PC-9 (cell line): ENCODE data around the gene GNAQ. TPM values are rescaled to one million over a fixed set of nuclear protein-coding genes. Genes with fewer than 3 reads are reported as not detected.
"Not testable (repeated sequence)": the region's sequence is repeated elsewhere in the genome, so short reads cannot be mapped to it uniquely, and the experiment has no call there.

Experiments
- BruUV-seq: library from RNA; stranded (reverse); fragments of 400-500 nt; replicated peaks from 2 replicates; lab custom pipeline; 2021; lab: Mats Ljungman, UMichigan
- CTCF ChIA-PET: fragments of 300-600 bp; sonication (Branson Sonifier 250); formaldehyde crosslinking; loops from one replicate; lab custom pipeline; 2022; ENCODE audit warnings: antibody characterized with exemption; lab: Charles Lee
- POLR2A ChIA-PET: fragments of 300-600 bp; sonication (Branson Sonifier 250); formaldehyde crosslinking; loops from one replicate; lab custom pipeline; 2022; ENCODE audit warnings: antibody characterized with exemption; ENCODE audit not compliant: unreplicated experiment; lab: Charles Lee
- DNase-seq, 2 experiments: peaks; one replicate each; pipeline versions ENCODE4 v3.0.0 to v3.0.0-alpha.2; 2015 to 2022; ENCODE audit warnings: mixed read lengths in 1 of 2
- H2AFZ ChIP-seq: fragments of 200-600 bp; sonication (generic); 2 replicates; pipeline ENCODE4 v1.8.1; 2017; ENCODE audit warnings: antibody characterized with exemption
- H3F3A ChIP-seq: fragments of 200-600 bp; sonication (generic); 2 replicates; pipeline ENCODE4 v1.8.1; 2017; ENCODE audit warnings: antibody characterized with exemption, mild to moderate bottlenecking, low read depth; ENCODE audit not compliant: insufficient read depth
- H3K27ac ChIP-seq: fragments of 200-600 bp; sonication (generic); 2 replicates; pipeline ENCODE4 v1.6.1; 2016; ENCODE audit warnings: mixed run types
- H3K27me3 ChIP-seq: fragments of 200-600 bp; sonication (generic); 2 replicates; pipeline ENCODE4 v1.6.1; 2016; ENCODE audit warnings: low read depth, mixed run types; ENCODE audit not compliant: insufficient read depth
- H3K36me3 ChIP-seq: fragments of 200-600 bp; sonication (generic); 2 replicates; pipeline ENCODE4 v1.6.1; 2016; ENCODE audit warnings: low read depth, mixed run types
- H3K4me1 ChIP-seq: fragments of 200-600 bp; sonication (generic); replicated peaks from 2 replicates; pipeline ENCODE4 v1.6.1; 2016; ENCODE audit warnings: mixed run types; ENCODE audit not compliant: insufficient read depth
- H3K4me2 ChIP-seq: fragments of 200-600 bp; sonication (generic); 2 replicates; pipeline ENCODE4 v1.6.1; 2017; ENCODE audit warnings: mixed run types
- H3K4me3 ChIP-seq: fragments of 200-600 bp; sonication (generic); 2 replicates; pipeline ENCODE4 v1.6.1; 2016; ENCODE audit warnings: mixed run types
- H3K79me2 ChIP-seq: fragments of 200-600 bp; sonication (generic); 2 replicates; pipeline ENCODE4 v1.6.1; 2017; ENCODE audit warnings: low read depth, mixed run types
- H3K9me2 ChIP-seq: fragments of 200-600 bp; sonication (generic); 2 replicates; pipeline ENCODE4 v1.8.1; 2017; ENCODE audit warnings: mild to moderate bottlenecking; ENCODE audit not compliant: insufficient read depth
- H3K9me3 ChIP-seq: fragments of 200-600 bp; sonication (generic); 2 replicates; pipeline ENCODE4 v1.8.1; 2016; ENCODE audit warnings: low read depth; ENCODE audit not compliant: insufficient read depth
- H4K20me1 ChIP-seq: fragments of 200-600 bp; sonication (generic); 2 replicates; pipeline ENCODE4 v1.8.1; 2017; ENCODE audit not compliant: insufficient read depth
- EZH2 ChIP-seq: fragments of 200-600 bp; sonication (generic); IDR thresholded peaks from 2 replicates; pipeline ENCODE4 v1.8.0; 2017; ENCODE audit warnings: antibody characterized with exemption, low read depth
- intact Hi-C: fragments of 100-400 bp; cut with micrococcal nuclease; formaldehyde crosslinking; loops from one replicate; pipeline ENCODE4 v1.10.0; 2022; ENCODE audit not compliant: unreplicated experiment
- total RNA-seq: library from RNA; stranded (reverse); gene quantifications from 2 replicates; pipeline ENCODE4 v1.2.3, GENCODE V29; 2021
- TF ChIP-seq, protein P1 (sequence below): fragments of 200-600 bp; sonication (generic); conservative IDR thresholded peaks from 2 replicates; pipeline ENCODE4 v1.6.1; 2017; ENCODE audit warnings: mixed run types, antibody characterized with exemption, mild to moderate bottlenecking, moderate library complexity

Gene GNAQ
- total RNA-seq, 1 experiment from 2014 or later: 51.6 TPM

- H2AFZ ChIP-seq: 0 out of 2 replicates have a peak overlapping the region, but pooled peaks have one; percentile 46
- H3K27ac ChIP-seq: peak overlapping the region; percentile 95
- no peaks in the 10 kb centered on the region for H4K20me1 ChIP-seq
- H3K4me3 ChIP-seq: peak overlapping the region; percentile 9; the same call in 1 of the 2 replicates
- no peaks in the 10 kb centered on the region for H3K9me2 ChIP-seq
- H3K79me2 ChIP-seq: peaks cover 60% of the 10 kb centered on the region
- peak; percentile 71 to 94 for DNase-seq
- POLR2A ChIA-PET: no interaction called here
- no peaks in the 10 kb centered on the region for H3K9me3 ChIP-seq
- H3K27me3 ChIP-seq: no peaks in the 10 kb centered on the region
- no TSS peak for BruUV-seq
- TF ChIP-seq, protein P1, sequence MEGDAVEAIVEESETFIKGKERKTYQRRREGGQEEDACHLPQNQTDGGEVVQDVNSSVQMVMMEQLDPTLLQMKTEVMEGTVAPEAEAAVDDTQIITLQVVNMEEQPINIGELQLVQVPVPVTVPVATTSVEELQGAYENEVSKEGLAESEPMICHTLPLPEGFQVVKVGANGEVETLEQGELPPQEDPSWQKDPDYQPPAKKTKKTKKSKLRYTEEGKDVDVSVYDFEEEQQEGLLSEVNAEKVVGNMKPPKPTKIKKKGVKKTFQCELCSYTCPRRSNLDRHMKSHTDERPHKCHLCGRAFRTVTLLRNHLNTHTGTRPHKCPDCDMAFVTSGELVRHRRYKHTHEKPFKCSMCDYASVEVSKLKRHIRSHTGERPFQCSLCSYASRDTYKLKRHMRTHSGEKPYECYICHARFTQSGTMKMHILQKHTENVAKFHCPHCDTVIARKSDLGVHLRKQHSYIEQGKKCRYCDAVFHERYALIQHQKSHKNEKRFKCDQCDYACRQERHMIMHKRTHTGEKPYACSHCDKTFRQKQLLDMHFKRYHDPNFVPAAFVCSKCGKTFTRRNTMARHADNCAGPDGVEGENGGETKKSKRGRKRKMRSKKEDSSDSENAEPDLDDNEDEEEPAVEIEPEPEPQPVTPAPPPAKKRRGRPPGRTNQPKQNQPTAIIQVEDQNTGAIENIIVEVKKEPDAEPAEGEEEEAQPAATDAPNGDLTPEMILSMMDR: no peak
- no peak for TF ChIP-seq EZH2
- H3K4me1 ChIP-seq: peaks cover 56% of the 10 kb centered on the region
- no peaks in the 10 kb centered on the region for H3K36me3 ChIP-seq
- intact Hi-C loops: loop anchor here (1.0 kb wide), 1 partner anchor 153 kb away; no protein-coding TSS in a partner anchor
- CTCF ChIA-PET: interaction anchor here (1.0 kb wide), 1 partner anchor 23 kb away, joined by 3 read pairs; no protein-coding TSS in a partner anchor
- peak overlapping the region; percentile 68 for H3K4me2 ChIP-seq
- peaks cover 40% of the 10 kb centered on the region for H3F3A ChIP-seq
Observed at GRCh38 chr9:77879437-77879943, 152.1 kb downstream of the GNAQ start.

DNA sequence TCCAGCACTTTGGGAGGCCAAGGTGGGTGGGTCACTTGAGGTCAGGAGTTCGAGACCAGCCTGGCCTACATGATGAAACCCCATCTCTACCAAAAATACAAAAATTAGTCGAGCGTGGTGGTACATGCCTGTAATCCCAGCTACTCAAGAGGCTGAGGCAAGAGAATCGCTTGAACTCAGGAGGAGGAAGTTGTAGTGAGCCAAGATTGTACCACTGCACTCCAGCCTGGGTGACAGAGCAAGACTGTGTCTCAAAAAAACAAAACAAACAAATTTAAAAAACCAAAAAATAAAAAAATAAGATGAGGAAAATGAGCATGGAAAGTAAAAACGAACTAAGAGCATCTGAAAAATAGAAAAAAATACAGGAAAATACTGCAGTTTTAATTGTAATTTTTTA is 152.8 kb downstream of the GNAQ start:
- H3K36me3 ChIP-seq, BruUV-seq, POLR2A ChIA-PET, H3K9me3 ChIP-seq, H3K27me3 ChIP-seq, CTCF ChIA-PET, DNase-seq, H2AFZ ChIP-seq, H4K20me1 ChIP-seq, H3K9me2 ChIP-seq: not testable (repeated sequence)
- H3K4me2 ChIP-seq: peak overlapping the region; percentile 68
- peaks cover 59% of the 10 kb centered on the region for H3K79me2 ChIP-seq
- intact Hi-C loops: loop anchor here (1.0 kb wide), 1 partner anchor 154 kb away; no protein-coding TSS in a partner anchor
- H3F3A ChIP-seq: peaks cover 33% of the 10 kb centered on the region
- H3K27ac ChIP-seq: peak overlapping the region; percentile 95
- peak overlapping the region; percentile 9; the same call in 1 of the 2 replicates for H3K4me3 ChIP-seq
- peaks cover 49% of the 10 kb centered on the region for H3K4me1 ChIP-seq

DNA sequence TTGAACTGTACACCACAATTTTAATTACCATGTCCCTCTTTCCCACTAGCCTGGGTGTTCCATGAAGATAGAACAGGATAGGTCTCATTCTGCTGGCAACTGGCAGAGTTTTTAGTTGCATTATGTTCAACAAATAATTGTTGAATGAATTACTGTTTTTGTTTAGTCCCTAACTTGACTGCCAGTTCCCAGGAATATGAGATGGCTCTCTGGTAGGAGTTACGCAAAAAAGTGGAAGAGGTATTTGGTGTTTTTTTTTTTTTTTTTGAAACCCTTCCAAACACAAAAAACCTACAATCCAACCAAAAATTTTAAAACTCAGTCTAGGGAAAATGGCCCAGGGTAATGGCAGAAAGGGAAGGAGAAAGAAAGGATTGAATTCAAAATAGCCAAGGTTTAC is 153.6 kb downstream of the GNAQ start:
- Histone ChIP-seq H3K9me3 (no peaks in the 10 kb centered on the region), H3K27ac (peak overlapping the region; percentile 95), H3K4me1 (peaks cover 41% of the 10 kb centered on the region), H3K4me3 (no peak overlapping the region), H3K36me3 (no peaks in the 10 kb centered on the region), H3K9me2 (no peaks in the 10 kb centered on the region), H4K20me1 (no peaks in the 10 kb centered on the region), H3F3A (peaks cover 29% of the 10 kb centered on the region), H3K4me2 (no peak overlapping the region), H3K79me2 (peaks cover 51% of the 10 kb centered on the region), H3K27me3 (no peaks in the 10 kb centered on the region), H2AFZ (no peak overlapping the region)
- intact Hi-C loops: no loop called here
- TF ChIP-seq EZH2: no peak
- TF ChIP-seq, protein P1: no peak
- BruUV-seq: no TSS peak
- CTCF ChIA-PET: no interaction called here
- POLR2A ChIA-PET: no interaction called here
- no peak for DNase-seq
